NCI-H2081 (cell line): Measurements from ENCODE around the gene INSR.

Experiments
- DNase-seq, 2 experiments: peaks; one replicate each; lab custom pipeline; 2025; lab: John Stamatoyannopoulos, UW

The INSR gene

GRCh38 chr19:7295912-7296536, 1.8 kb upstream of the INSR start:
- DNase-seq: no peak

GRCh38 chr19:7294558-7295212, 471 bp upstream of the INSR start:
- peak; percentile 65 to 74 for DNase-seq

- no peak for DNase-seq
These were observed 1.1 kb downstream of the INSR start for GRCh38 chr19:7292950-7293761.

- no peak for DNase-seq
These were observed 1.8 kb downstream of the INSR start for GRCh38 chr19:7292352-7292949.

GRCh38 chr19:7288977-7289376, 5.2 kb downstream of the INSR start:
- no peak for DNase-seq

GRCh38 chr19:7288131-7288530, 6.1 kb downstream of the INSR start:
- no peak for DNase-seq

- DNase-seq: no peak
These were observed 6.5 kb downstream of the INSR start for GRCh38 chr19:7287722-7288121.

- DNase-seq: no peak
These were observed 13.1 kb downstream of the INSR start for GRCh38 chr19:7280940-7281666.

GRCh38 chr19:7272856-7273578, 21.2 kb downstream of the INSR start:
- no peak for DNase-seq

- no peak for DNase-seq
These were observed 25.5 kb downstream of the INSR start for GRCh38 chr19:7268705-7269098.

- no peak for DNase-seq
These were observed 26.2 kb downstream of the INSR start for GRCh38 chr19:7267792-7268704.

- DNase-seq: no peak
These were observed 27.4 kb downstream of the INSR start for GRCh38 chr19:7266832-7267231.

GRCh38 chr19:7265963-7266362, 28.3 kb downstream of the INSR start:
- DNase-seq: peak in 1 of 2 experiments; percentile 10

GRCh38 chr19:7264858-7265257, 29.4 kb downstream of the INSR start:
- no peak for DNase-seq

GRCh38 chr19:7263521-7263920, 30.7 kb downstream of the INSR start:
- DNase-seq: no peak

- no peak for DNase-seq
These were observed 31.1 kb downstream of the INSR start for GRCh38 chr19:7263066-7263465.

- DNase-seq: no peak
These were observed 31.7 kb downstream of the INSR start for GRCh38 chr19:7262470-7262869.

- no peak for DNase-seq
These were observed 34.1 kb downstream of the INSR start for GRCh38 chr19:7260161-7260560.

GRCh38 chr19:7258840-7259395, 35.3 kb downstream of the INSR start:
- DNase-seq: no peak
